Forelimb muscle (tissue), 1 donor: ENCODE data around the gene BCL11A. TPM values are rescaled to one million over a fixed set of nuclear protein-coding genes. Genes with fewer than 3 reads are reported as not detected.

Source experiments
- DNase-seq: peaks from one replicate; pipeline ENCODE4 v3.0.0-alpha.2; 2013; ENCODE audit warnings: low read depth
- polyA plus RNA-seq: library from polyadenylated mRNA; unstranded; fragments of 120-200 nt; gene quantifications from one replicate; pipeline ENCODE4 v1.2.1, GENCODE V29; 2013; ENCODE audit not compliant: insufficient read length

BCL11A gene
- polyA plus RNA-seq, 1 donor = 4.9 TPM

DNA sequence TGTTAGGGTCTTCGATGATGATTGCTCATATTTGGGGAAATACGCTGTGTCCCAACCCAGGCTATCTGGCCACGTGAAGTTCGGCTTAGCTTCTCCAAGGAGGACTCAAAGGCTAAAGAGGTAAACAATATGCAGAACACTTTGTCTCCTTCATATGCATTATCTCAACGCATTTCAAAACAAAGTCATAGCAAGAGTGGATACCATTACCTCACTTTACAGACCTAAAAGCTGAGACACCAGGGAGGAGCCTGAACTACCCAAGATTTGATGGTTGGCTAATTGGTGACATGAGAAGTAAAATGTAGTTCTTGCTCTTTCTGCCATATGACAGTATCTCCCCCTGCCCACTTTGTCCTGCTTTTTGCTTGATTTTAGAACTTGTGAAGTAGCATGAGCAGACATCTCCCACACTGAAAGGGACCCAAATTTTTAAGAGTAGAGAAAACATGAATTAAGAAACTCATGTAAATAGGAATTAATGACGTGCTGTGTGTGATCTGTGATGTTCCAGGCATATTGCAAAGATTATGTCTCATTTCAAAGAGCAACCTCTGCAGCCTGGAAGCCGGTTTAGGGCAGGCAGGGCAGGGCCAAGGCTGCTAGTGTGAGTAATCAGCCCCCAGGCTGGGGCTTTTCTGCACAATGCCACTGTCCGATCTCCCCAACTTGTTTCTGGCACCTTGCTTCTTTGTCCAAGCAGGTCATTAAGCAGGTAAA lies 144.5 kb downstream of the BCL11A start:
- no peak for DNase-seq

- no peak for DNase-seq
These were observed 145.2 kb downstream of the BCL11A start for GRCh38 chr2:60408207-60408606.

- DNase-seq = no peak
These were observed 146.1 kb downstream of the BCL11A start for GRCh38 chr2:60407398-60407797.

GRCh38 chr2:60406192-60406591 lies 147.3 kb downstream of the BCL11A start:
- DNase-seq = no peak

- DNase-seq = no peak
These were observed 148.1 kb downstream of the BCL11A start for GRCh38 chr2:60405271-60405919.

Other genes starting within 250 kb of the BCL11A start
- gene PAPOLG, start 202.6 kb upstream of the BCL11A start, polyA plus RNA-seq = 12.3 TPM